D341Med (cell line): ENCODE results near the gene MBD5.

Experiments used
- DNase-seq: peaks from one replicate; pipeline ENCODE4 v3.0.0; 2012; ENCODE audit warnings: low spot score

MBD5 gene

GRCh38 chr2:148231858-148232257 lies 211.0 kb downstream of the MBD5 start:
- no peak for DNase-seq

- DNase-seq = no peak
Observed at GRCh38 chr2:148234143-148234542, 213.3 kb downstream of the MBD5 start.

- no peak for DNase-seq
Observed at GRCh38 chr2:148237911-148238310, 217.0 kb downstream of the MBD5 start.

GRCh38 chr2:148238561-148238960 lies 217.7 kb downstream of the MBD5 start:
- DNase-seq = no peak

- DNase-seq = no peak
Observed at GRCh38 chr2:148240838-148241237, 219.9 kb downstream of the MBD5 start.

- no peak for DNase-seq
Observed at GRCh38 chr2:148244593-148245292, 223.9 kb downstream of the MBD5 start.

- DNase-seq = no peak
Observed at GRCh38 chr2:148251993-148252392, 231.1 kb downstream of the MBD5 start.

GRCh38 chr2:148252646-148253045 lies 231.8 kb downstream of the MBD5 start:
- DNase-seq = no peak

- no peak for DNase-seq
Observed at GRCh38 chr2:148253685-148254084, 232.8 kb downstream of the MBD5 start.

GRCh38 chr2:148255929-148256328 lies 235.0 kb downstream of the MBD5 start:
- DNase-seq = no peak

GRCh38 chr2:148257276-148257675 lies 236.4 kb downstream of the MBD5 start:
- DNase-seq = no peak

- DNase-seq = no peak
Observed at GRCh38 chr2:148258124-148258523, 237.2 kb downstream of the MBD5 start.

GRCh38 chr2:148259674-148260073 lies 238.8 kb downstream of the MBD5 start:
- DNase-seq = no peak

- no peak for DNase-seq
Observed at GRCh38 chr2:148263890-148264289, 243.0 kb downstream of the MBD5 start.

- no peak for DNase-seq
Observed at GRCh38 chr2:148273158-148273691, 252.3 kb downstream of the MBD5 start.

GRCh38 chr2:148279216-148279615 lies 258.3 kb downstream of the MBD5 start:
- DNase-seq = no peak

- DNase-seq = no peak
Observed at GRCh38 chr2:148282201-148282600, 261.3 kb downstream of the MBD5 start.

GRCh38 chr2:148292431-148292830 lies 271.5 kb downstream of the MBD5 start:
- no peak for DNase-seq

- no peak for DNase-seq
Observed at GRCh38 chr2:148298196-148298595, 277.3 kb downstream of the MBD5 start.

- no peak for DNase-seq
Observed at GRCh38 chr2:148299616-148300015, 278.7 kb downstream of the MBD5 start.

GRCh38 chr2:148300544-148300943 lies 279.7 kb downstream of the MBD5 start:
- no peak for DNase-seq

- DNase-seq = no peak
Observed at GRCh38 chr2:148301362-148301761, 280.5 kb downstream of the MBD5 start.

GRCh38 chr2:148302526-148302925 lies 281.6 kb downstream of the MBD5 start:
- DNase-seq = no peak

GRCh38 chr2:148303161-148303560 lies 282.3 kb downstream of the MBD5 start:
- no peak for DNase-seq
